NOMO-1 (cell line): Measurements from ENCODE around the gene ICA1.

Source experiments
- DNase-seq, 2 experiments: peaks; one replicate each; lab custom pipeline; 2025; ENCODE audit not compliant: unreplicated experiment in 2 of 2; lab: John Stamatoyannopoulos, UW

The ICA1 gene

DNA sequence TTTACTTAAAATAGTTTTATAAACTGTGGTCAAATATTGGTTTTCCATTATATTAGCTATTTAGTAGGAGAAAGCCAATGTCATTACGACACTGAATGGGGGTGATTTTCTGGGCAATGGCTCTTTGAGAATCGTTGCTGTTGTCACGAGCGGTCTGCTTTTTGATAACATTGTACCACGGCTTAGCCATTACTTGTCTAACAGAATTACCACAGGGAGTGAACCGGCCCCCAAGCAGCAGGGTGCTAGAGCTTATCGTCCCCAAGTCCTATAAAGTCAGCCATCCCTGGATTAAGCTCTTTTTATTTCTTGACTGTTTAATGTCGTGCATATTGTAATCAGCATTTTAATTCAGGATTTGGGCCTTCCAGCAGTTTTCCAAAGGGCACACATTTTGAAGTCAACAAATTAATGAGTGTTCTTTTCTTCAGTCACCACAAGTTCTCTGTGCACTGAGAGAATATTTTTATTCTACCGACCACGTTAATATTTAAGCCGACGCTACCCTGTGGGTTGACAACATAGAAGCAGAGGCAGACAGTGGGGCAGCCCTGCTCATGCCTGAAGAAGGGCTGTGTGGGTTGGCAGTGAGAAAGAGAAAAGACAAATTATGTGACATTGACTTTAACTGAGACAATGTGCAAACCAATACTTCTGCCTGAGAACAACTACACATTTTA lies 125.8 kb downstream of the ICA1 start:
- no peak for DNase-seq

DNA sequence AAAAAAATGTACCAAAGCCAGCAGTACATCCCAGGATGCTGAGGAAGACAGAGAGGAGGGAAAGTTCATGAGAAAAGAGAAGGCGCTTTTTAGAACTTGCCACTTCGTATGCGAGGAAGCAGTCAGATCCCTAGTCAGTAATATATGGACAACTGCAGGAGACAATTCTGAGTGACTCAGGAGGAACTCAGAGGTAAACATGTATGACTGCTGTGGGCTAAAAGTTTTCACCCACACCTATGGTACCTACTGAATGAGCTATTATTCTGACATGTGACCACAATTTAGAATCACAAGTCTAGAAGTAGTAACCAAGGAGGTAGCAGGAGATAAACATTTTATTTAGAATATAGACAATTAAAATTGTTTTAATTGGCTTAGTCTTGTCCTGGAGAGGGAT lies 126.5 kb downstream of the ICA1 start:
- no peak for DNase-seq

DNA sequence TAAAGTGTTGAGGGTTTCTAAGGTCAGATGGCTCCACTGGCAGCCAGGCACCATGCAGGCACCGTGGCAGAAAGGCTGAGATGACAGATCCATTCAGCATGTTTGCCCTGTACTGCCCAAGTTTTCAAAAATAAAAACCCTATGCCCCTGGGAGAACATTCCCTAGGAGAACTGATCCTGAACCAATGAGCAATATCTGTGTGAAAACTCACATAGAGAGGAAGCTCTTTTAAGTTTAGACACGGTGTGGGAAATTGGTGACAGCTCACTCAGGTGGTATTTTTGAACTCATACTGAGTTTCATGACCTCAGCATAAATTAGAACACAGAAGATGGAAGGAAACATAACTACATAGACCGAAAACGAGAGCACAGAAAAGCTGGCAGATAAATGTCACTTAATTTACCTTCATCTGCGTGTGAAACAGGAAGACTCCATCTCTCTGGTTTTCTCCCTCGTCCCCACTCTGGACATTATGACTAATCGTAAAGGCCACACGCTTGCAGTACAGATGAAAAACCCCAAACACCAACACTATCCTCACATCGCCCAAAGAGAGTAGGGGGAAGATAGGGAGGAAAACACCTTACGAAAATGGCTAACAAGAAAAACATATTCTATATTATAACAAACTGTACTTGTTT lies 127.8 kb downstream of the ICA1 start:
- no peak for DNase-seq

DNA sequence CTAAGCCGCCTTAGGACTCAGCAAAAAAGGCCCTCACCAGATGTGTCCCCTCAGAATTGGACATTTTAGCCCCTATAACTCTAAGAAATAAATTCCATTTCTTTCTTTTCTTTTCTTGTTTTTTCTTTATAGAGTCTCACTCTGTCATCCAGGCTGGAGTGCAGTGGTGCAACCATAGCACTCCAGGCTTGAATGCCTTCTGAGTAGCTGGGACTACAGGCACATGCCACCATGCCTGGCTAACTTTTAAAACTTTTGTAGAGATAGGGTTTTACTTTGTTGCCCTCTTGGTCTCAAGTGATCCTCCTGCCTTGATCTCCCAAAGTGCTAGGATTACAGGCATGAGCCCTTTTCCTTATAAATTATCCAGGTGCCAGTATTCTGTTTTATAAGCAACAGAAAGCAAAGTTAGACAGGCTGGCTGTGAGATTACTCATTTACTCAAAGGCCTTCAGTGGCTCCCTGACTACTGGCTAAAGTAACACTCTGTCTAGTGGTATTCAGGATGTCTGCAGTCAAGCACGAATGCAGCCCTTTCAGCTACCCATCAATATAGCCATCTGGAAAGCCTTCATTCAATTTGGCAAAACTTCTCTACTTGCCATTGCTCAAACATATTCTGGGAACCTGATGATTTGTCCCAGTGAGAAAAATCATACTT lies 128.6 kb downstream of the ICA1 start:
- DNase-seq = no peak

DNA sequence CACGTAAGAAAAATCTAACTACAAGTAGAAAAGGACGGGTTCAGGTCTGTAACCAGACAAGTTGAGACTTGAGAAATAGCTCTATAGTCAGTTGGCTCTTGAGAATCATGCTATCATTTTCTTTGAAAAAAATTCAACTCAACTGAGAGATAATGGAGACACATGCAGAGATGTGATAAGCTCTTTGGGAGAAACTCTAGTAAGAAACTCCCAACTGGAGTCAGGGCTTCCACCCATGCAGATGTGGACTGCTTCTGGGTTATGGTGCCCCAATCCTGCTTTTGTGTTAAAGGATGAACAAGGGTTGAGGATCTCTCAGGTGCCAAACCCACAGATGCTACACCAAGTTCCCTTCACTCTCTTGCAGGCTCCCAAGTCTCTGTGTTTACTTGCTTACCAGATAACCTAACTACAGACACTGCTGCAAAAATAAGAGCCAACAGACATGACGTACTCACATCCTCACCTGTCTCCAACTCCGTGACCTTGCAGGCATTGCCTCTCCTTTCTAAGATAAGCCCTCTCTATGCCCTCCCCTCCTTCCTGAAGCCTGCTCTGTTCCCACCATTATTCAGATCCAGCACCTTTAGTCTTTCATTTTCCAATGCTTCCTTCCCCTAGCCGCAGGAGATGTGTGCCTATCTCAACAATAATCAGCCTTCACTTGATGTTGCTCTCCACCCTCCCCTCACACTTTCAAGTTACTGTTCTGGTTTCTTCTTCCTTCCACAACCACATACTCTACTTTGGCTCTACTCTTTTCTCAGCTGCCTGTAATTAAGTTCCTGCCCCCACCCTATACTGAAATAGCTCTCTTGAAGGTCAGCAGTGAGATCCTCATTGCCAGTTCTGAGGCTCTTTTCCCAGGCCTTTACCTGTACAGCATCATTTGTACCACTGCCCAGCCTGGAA lies 130.0 kb downstream of the ICA1 start:
- DNase-seq = no peak

DNA sequence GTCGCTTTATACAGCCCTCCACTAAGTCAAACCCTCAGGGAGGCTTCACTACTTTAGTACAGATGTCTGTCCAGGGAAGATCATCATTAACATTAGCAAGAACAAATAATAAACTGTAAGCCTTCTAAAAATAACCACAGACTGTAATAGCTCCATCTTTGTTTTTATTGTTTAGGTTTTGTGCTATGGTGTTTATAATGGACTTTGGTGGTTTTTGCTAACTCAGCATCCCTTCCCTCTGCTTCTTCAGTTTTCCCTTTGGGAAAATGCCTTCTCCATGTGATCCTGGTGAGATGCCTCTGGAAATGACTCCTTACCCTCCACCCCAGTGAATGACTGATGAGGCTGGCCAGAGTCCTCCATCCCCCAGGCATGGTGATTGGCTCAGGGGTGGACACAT lies 131.3 kb downstream of the ICA1 start:
- DNase-seq = no peak

DNA sequence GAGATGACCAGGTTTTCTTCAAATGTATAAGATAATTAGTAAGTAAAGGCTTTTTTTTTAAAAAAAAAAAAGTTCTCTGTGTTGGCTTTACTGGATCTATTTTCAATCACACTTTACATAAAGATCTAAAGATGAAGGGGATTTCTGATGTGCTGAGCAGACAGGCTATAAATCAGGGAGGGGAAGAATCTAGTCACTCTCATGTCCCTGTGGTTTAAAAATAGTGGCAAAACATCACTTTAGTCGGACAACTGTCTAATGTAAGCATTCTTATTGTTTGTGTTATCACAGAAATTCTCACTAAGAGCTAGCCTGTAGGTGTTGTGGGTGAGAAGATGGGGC lies 132.7 kb downstream of the ICA1 start:
- DNase-seq = no peak

DNA sequence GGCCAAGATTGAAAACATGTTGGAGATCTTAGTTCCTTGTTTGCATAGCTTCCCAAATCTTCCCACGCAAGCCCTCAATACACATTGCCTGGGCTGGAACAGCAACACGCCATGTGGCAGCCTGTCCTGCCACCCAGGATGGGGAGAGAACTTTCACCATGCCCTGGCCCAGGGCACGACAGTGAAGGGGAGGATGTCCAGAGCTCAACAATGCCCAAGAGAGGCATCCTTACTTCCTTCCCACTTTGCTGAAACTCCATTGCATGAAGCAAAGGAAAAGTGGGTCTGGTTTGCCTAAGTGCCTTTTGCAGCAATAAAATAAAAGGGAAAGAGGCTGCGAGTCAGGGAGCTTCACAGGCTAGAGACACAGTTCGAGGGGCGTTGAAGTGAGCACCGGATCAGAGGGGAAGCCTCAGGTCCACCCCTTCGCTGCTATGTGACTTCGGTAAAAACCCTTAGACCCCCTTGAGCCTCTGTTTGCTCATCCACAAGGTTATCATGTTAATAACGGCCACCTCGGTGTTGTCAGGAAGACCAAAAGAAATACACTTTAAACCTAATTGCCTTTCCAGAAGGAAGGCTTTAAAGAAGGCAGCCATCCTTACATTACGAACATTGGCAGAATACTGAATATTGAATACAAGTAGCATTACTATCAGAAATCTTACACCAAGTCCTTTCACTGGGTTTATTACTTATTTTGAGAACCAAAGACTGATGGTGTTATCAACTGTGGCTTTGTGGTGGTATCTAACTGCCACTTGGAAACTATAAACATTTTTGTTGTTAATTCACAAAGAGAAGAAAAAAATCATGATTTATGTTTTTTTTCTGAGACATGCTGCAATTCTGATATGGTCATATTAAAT lies 133.3 kb downstream of the ICA1 start:
- no peak for DNase-seq

DNA sequence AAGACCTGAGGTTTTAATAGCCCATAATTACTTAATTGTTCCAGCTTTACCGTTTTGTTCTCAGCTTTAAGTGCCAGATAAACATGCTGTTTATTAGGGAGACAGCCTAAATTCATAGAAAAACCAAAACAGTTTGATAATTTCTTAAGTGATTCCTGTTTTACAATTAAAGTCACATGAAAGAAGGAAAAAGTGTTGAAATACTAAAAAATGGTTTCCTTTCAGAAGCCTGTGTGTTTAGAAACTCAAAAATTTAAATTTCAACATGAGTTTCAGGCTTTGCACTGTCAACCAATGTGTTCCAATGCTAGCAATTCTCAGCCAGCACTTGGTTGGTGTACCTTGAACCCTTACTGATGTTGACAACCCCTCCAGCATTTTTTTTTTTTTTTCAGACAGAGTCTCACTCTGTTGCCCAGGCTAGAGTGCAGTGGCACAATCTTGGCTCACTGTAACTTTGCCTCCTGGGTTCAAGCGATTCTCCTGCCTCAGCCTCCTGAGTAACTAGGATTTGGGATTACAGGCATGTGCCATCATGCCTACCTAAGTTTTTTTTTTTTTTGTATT lies 135.3 kb downstream of the ICA1 start:
- DNase-seq = no peak

DNA sequence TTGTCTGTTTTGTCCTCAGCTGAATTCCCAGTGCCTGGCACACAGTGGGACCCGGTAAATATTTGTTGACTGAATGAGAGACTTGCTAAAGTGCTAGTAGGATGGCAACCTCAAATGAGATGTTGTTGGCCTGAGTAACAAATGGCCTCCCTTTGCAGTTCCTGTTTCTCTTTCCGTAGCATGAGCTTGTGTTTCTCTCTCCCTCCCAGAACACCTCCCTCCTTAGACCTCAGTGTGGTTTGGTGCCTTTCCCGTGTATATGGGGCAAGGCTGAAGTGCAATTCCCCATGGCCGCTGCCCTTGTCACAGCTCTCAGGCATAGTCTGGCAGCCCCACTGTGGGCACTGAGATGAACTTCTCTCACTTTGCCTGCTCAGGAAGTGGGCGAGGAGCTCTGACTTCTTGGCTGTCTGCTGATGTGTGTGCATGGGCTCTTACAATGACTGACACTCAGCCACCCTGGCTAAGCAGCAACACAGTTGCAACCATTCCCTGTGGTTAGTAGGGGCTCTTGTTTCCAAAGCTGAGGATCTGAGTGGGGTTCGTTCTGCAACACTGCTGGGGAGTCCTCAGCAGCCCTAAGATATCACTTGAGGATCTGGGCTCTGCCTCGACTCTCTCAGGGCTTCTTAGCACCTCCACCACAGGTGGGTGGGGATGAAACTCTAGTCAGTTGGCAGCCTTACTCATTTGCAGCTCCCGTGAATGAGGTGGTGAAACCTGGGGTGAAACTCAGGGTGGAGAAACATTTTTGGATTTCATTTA lies 136.1 kb downstream of the ICA1 start:
- DNase-seq = peak; percentile 50 to 61

DNA sequence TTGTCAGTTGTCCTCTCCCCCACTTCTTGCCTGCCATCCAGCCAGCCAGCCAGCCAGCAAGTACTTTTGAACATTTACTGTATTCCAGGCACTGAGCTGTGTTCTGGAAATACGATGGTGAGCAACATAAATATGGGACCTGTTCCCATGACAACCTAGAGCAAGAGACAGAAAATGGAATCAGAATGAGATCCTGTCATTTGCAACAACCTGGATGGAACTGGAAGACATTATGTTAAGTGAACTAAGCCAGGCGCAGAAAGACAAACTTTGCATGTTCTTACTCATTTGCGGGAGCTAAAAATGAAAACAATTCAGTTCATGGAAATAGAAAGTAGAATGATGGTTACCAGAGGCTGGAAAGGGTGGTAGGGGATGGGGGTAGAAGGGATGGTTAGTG lies 140.7 kb downstream of the ICA1 start:
- DNase-seq = no peak

DNA sequence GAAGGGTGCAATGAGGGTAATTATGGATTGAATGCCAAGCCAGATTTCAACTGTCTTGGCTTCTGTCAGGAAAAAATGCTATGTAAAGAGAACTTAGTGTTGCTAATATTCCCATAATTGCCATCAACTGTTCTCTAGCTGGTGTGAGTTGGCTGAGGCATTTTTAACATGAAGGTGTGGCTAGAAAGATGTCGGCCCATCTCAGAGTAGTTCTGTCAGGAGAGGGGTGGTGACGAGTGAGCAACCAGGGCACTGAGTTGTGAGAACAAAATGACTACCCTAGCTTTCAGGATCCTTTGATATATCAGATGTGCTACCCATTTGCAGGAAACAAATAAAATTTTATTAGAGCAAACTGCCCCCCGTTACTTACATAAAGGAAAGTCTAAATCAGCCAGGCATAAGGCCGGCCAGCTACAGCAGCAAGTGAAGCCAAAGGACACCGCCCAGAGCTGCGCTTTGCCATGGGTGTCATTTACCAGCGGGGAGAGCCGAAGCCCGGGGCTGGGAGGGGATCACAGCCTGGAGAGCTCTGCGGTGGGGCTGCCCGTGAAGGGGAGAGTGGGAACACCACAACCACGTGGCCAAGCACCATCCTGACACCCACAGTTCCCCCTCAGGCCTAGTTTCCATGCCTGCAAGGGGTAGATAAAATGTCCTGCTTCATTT lies 141.4 kb downstream of the ICA1 start:
- no peak for DNase-seq

DNA sequence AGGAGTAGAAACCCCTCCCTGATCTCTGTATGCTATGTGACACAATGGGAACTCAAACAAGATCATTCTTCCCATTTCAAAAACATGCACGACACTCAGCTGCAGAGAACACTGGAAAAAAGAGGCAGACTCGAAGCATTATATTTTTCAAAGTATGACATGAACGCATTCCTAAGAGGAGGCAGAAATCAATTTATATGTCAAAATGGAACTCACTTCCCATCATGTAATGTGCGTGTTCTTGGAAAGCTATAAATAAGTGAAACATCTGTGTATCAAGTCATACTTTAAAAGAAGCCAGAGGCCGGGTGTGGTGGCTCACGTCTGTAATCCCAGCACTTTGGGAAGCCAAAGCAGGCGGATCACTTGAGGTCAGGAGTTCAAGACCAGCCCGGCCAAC lies 142.7 kb downstream of the ICA1 start:
- DNase-seq = no peak

DNA sequence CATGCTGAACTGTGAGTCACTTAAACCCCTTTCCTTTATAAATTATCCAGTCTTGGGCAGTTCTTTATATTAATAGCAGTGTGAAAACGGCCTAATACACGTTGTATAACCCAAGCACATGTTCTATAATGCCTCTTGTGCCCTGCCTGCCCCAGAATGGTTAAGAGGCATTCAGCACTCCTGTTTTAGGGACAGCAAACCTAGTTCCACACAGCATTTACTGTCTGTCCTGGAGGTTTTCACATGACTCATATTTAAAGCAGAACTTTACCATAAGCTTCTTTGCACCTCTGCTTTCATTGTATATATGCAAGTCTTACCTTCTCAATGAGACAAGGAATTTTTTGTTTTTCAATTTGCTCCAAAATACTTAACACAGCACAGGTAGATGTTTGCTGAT lies 144.8 kb downstream of the ICA1 start:
- no peak for DNase-seq

DNA sequence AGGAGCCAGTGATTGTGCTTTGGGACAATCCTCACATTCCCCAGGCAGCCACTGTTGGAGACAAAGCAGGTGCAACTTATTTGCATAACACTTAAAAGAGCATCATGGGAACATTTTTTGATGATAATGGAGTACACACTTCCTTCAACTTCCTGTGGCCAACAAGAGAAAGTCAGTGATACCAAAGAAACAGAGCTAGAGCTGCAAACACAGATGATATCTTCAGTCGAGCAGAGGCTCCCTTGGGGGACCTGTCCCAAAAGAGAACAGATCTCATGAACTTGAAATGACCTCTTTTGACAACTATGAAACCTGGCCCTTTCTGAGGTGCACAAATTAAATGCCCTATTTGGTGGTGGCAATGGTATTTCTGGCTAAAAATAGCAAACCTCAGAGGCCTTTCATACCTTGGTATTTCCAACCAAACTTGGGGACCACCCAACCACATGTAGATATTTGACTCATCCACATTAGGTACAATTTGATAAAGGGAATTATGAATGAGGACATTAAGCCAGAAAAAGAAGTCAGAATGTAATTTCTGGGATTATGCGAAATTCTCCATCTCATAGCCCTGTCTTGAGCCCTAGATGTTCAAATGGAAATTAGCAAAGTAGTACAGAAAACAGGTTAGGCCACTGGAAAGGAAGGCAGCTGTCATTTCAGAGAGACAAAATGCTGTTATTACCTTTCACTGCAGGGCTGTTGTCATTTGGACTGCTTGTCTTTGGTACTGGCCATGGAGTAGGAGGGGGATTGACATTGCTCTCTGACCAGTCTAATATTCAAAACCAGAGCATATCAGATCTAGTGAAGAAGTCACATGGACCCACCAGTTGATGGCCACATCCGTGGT lies 146.2 kb downstream of the ICA1 start:
- DNase-seq = no peak

DNA sequence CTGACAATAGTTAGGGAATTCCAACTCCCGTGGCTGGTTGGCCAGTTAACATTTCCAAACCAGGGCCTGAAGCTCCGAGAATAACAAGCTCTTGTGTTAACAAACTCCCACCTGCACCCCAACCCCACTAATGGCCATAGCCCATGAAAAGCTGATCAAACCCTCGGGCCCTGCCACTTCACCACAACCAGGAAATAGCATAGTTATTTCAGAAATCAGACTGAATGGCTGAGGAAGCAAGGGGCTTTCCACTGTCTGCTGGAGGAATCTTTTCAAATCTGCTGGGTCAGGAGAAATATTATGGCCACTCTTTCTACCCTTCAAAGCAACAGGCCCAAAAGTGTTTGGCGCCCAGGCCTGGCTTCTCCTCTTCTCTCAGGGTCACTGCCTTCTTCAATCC lies 147.8 kb downstream of the ICA1 start:
- no peak for DNase-seq

DNA sequence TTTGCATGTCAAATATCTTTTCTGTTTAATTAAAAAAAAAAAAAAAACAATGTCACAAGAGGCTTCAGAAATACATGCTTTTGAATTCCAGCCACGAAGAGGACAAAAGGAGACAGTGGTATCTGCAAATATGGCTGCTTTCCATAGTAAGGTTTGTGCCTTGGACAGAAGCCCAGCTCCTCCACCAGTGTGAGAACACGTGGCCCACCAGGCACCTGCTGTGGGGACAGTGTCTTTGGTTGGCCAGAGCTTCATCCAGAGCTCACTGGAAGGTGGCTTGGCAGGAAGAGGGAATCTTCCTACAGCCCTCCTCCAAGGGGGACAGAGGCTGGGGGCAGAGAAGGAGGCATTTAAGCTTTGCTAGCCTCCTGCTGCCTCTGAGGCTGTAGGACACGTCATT lies 148.8 kb downstream of the ICA1 start:
- no peak for DNase-seq

DNA sequence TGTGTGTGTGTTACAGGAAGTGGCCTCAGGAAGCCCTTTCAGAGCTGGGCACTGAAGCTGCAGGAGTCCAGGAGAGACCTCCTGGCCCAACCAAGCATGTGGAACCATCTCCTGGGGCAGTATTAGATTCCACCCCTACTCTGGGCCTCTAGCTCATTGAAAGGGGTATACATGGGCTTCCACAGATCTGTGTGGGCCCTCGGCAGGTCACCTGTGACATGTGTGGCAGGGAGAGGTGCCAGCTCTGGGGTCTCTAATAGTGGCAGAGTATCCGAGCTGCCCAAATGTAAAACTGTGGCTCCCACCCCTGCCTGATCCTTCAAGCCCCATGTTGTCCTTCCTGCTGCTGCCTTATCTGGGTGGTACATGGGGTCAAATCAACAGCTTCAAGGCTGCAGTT lies 149.3 kb downstream of the ICA1 start:
- DNase-seq = no peak
